OCI-LY7 (cell line): Measurements from ENCODE around the gene FOXE3. TPM values are rescaled to one million over a fixed set of nuclear protein-coding genes. Genes with fewer than 3 reads are reported as not detected.

Experiments used
- BruUV-seq: library from RNA; stranded (reverse); fragments of 400-500 nt; replicated peaks from 2 replicates; lab custom pipeline; 2021; lab: Mats Ljungman, UMichigan
- CTCF ChIA-PET: fragments of 300-600 bp; sonication (Branson Sonifier 250); formaldehyde crosslinking; loops from one replicate; lab custom pipeline; 2022; ENCODE audit warnings: antibody characterized with exemption; ENCODE audit not compliant: unreplicated experiment; lab: Charles Lee
- POLR2A ChIA-PET: fragments of 300-600 bp; sonication (Branson Sonifier 250); formaldehyde crosslinking; loops from one replicate; lab custom pipeline; 2022; ENCODE audit warnings: antibody characterized with exemption; lab: Charles Lee
- DNase-seq: peaks from one replicate; pipeline ENCODE4 v3.0.0-alpha.2; 2015; ENCODE audit warnings: low spot score
- H2AFZ ChIP-seq: fragments of 200-600 bp; sonication (generic), shearing (Covaris generic); 2 replicates; pipeline ENCODE4 v1.6.1; 2014; ENCODE audit warnings: mild to moderate bottlenecking, antibody characterized with exemption, low read length, moderate library complexity
- H3K27ac ChIP-seq: fragments of 200-600 bp; sonication (generic); 2 replicates; pipeline ENCODE4 v1.5.1; 2014; ENCODE audit warnings: mixed run types, low read depth, mild to moderate bottlenecking, moderate library complexity, low read length, inconsistent platforms; ENCODE audit not compliant: poor library complexity, severe bottlenecking
- H3K36me3 ChIP-seq: fragments of 200-600 bp; sonication (generic); 2 replicates; pipeline ENCODE4 v1.6.1; 2014; ENCODE audit warnings: mild to moderate bottlenecking, antibody characterized with exemption, low read length, moderate library complexity, mixed read lengths; ENCODE audit not compliant: insufficient read depth
- H3K4me1 ChIP-seq: fragments of 200-600 bp; sonication (generic); 2 replicates; pipeline ENCODE4 v1.5.1; 2014; ENCODE audit warnings: mild to moderate bottlenecking, low read length; ENCODE audit not compliant: insufficient read depth, poor library complexity, severe bottlenecking
- H3K4me2 ChIP-seq: fragments of 200-600 bp; sonication (generic); 2 replicates; pipeline ENCODE4 v1.6.1; 2014; ENCODE audit warnings: mild to moderate bottlenecking, low read length
- H3K4me3 ChIP-seq: fragments of 200-600 bp; sonication (generic); 2 replicates; pipeline ENCODE4 v1.5.1; 2014; ENCODE audit warnings: mild to moderate bottlenecking, low read depth, low read length; ENCODE audit not compliant: poor library complexity, severe bottlenecking
- H3K79me2 ChIP-seq: fragments of 200-600 bp; sonication (generic); 2 replicates; pipeline ENCODE4 v1.6.1; 2016; ENCODE audit warnings: low read depth, mild to moderate bottlenecking, low read length, moderate library complexity, mixed read lengths; ENCODE audit not compliant: insufficient read depth
- H3K9me2 ChIP-seq: fragments of 200-600 bp; sonication (generic); 2 replicates; pipeline ENCODE4 v1.6.1; 2016; ENCODE audit warnings: mild to moderate bottlenecking, low read length, mixed read lengths; ENCODE audit not compliant: insufficient read depth
- H3K9me3 ChIP-seq: fragments of 200-600 bp; sonication (generic); 2 replicates; pipeline ENCODE4 v1.6.1; 2014; ENCODE audit warnings: mild to moderate bottlenecking, mixed run types, low read length, mixed read lengths
- H4K20me1 ChIP-seq: fragments of 200-600 bp; sonication (generic); 2 replicates; pipeline ENCODE4 v1.6.1; 2014; ENCODE audit warnings: mild to moderate bottlenecking, antibody characterized with exemption, low read length, moderate library complexity, mixed read lengths; ENCODE audit not compliant: insufficient read depth
- CTCF ChIP-seq: fragments of 200-600 bp; sonication (generic); conservative IDR thresholded peaks from 2 replicates; pipeline ENCODE4 v1.5.1; 2014; ENCODE audit warnings: mild to moderate bottlenecking, antibody characterized with exemption, low read length, moderate library complexity, mixed read lengths
- EZH2phosphoT487 ChIP-seq: fragments of 200-600 bp; sonication (generic); IDR thresholded peaks from 2 replicates; pipeline ENCODE4 v1.6.1; 2018; ENCODE audit warnings: low read depth, borderline replicate concordance, mild to moderate bottlenecking, mixed run types, antibody characterized with exemption, low read length, moderate library complexity, mixed read lengths
- intact Hi-C: fragments of 100-400 bp; cut with micrococcal nuclease; formaldehyde crosslinking; loops from one replicate; pipeline ENCODE4 v1.10.0; 2022; ENCODE audit not compliant: unreplicated experiment
- total RNA-seq, 2 experiments: library from RNA; depleted of rRNA in 1 of 2; stranded (reverse); fragments of >200 nt in 1 of 2; shearing (Covaris generic) in 1 of 2; gene quantifications; 2 replicates each; pipeline ENCODE4 v1.2.3, GENCODE V29; 2014 to 2022

Gene FOXE3
- total RNA-seq, 2 experiments from 2014 or later = not detected

GRCh38 chr1:47465605-47466004, 49.5 kb downstream of the FOXE3 start:
- Histone ChIP-seq H2AFZ (no peak overlapping the region), H3K9me3 (no peaks in the 10 kb centered on the region), H3K36me3 (no peaks in the 10 kb centered on the region), H3K4me2 (no peak overlapping the region), H3K79me2 (no peaks in the 10 kb centered on the region), H3K9me2 (no peaks in the 10 kb centered on the region), H3K4me1 (no peaks in the 10 kb centered on the region), H3K27ac (no peak overlapping the region), H3K4me3 (no peak overlapping the region), H4K20me1 (no peaks in the 10 kb centered on the region)
- POLR2A ChIA-PET = no interaction called here
- BruUV-seq = no TSS peak
- TF ChIP-seq EZH2phosphoT487 (no peak), CTCF (no peak)
- intact Hi-C loops = no loop called here
- DNase-seq = no peak
- CTCF ChIA-PET = interaction anchor here (0.5 kb wide), 1 partner anchor 1006 kb away, joined by 4 read pairs; the partner anchor contains the start of gene SPATA6

Other genes with a start within 250 kb of the FOXE3 start
- not detected in 2 replicates for gene PDZK1IP1, start 226.2 kb upstream of the FOXE3 start, total RNA-seq (2014; rRNA removed; shearing (Covaris generic))
- not detected in 2 replicates for gene PDZK1IP1, start 226.2 kb upstream of the FOXE3 start, total RNA-seq (2022)
- not detected in 2 replicates for gene TAL1, start 184.1 kb upstream of the FOXE3 start, total RNA-seq (2014; rRNA removed; shearing (Covaris generic))
- not detected in 2 replicates for gene TAL1, start 184.1 kb upstream of the FOXE3 start, total RNA-seq (2022)
- 39.8 and 46.6 TPM in 2 replicates for gene STIL, start 102.1 kb upstream of the FOXE3 start, total RNA-seq (2014; rRNA removed; shearing (Covaris generic))
- 54.0 and 60.0 TPM in 2 replicates for gene STIL, start 102.1 kb upstream of the FOXE3 start, total RNA-seq (2022)
- gene CMPK1, start 82.5 kb upstream of the FOXE3 start, total RNA-seq (2014; rRNA removed; shearing (Covaris generic)) = 54.2 and 59.2 TPM in 2 replicates
- 85.8 and 87.5 TPM in 2 replicates for gene CMPK1, start 82.5 kb upstream of the FOXE3 start, total RNA-seq (2022)
- 0.44 and 0.76 TPM in 2 replicates for gene FOXD2, start 21.8 kb downstream of the FOXE3 start, total RNA-seq (2014; rRNA removed; shearing (Covaris generic))
- gene FOXD2, start 21.8 kb downstream of the FOXE3 start, total RNA-seq (2022) = 0.49 and 0.52 TPM in 2 replicates